Measurements from ENCODE around the gene DNAJC7. TPM values are rescaled to one million over a fixed set of nuclear protein-coding genes. Genes with fewer than 3 reads are reported as not detected.

The DNAJC7 gene
- total RNA-seq, 1 donor from 2014 or later: 55.3 TPM

DNA sequence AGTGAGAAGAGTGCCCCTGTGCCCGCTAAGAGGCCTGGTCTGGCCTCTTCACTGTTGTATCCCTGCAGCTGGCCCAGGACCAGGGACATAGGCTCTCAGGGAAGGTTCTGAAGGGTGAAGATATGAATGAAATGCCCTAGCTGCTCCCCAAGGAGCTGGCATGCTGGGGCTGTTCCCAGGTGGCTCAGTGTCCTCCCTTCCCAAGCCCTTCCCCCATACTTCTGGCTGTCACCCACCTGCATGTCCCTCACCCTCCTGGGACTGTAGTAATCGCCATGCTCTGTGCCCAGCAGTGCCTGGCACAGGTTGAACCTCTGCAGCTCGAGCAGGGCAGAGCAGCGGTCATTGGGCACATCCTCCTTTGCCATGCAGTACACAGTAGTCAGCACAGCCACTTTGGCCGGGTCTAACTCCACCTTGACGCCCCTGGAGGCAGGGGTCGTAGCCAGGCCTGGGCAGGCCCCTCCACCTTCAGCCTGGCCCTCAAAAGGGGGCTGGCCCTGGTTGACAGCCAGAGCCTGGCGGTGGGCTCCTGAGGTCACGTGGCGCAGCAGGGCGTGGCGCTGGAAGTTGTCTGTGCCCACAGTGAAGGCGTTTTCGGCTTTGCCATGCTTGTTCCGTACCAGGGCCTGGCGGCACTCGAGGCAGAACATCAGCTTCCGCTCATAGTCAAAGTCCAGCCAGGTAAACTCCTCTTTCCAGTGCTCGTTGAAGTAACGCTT is 25.5 kb upstream of the DNAJC7 start:
- H3K36me3 ChIP-seq (ENCODE audit: control insufficient read depth in 3 of 3, insufficient read depth in 3 of 3, low read length in 3 of 3): peaks cover 0 to 2% (median 0%) of the 10 kb centered on the region in 3 donors
- peaks cover 0 to 3% (median 0%) of the 10 kb centered on the region in 3 donors for H3K4me1 ChIP-seq (ENCODE audit: control insufficient read depth in 3 of 3, insufficient read depth in 3 of 3, low read length in 3 of 3)
- no peak overlapping the region for H3K4me3 ChIP-seq (ENCODE audit: low read length in 3 of 3)
- no peak overlapping the region for H3K27ac ChIP-seq (ENCODE audit: low read depth, low read length)
- no peak overlapping the region for H3K9ac ChIP-seq (ENCODE audit: low read depth in 1 of 3, low read length in 3 of 3)
- H3K27me3 ChIP-seq (ENCODE audit: control insufficient read depth in 3 of 3, insufficient read depth in 3 of 3, low read length in 3 of 3): no peaks in the 10 kb centered on the region
- no peaks in the 10 kb centered on the region for H3K9me3 ChIP-seq (ENCODE audit: control insufficient read depth in 3 of 3, low read length in 3 of 3)

- Histone ChIP-seq H3K9me3 (ENCODE audit: control insufficient read depth in 3 of 3, low read length in 3 of 3) (no peaks in the 10 kb centered on the region), H3K27me3 (ENCODE audit: control insufficient read depth in 3 of 3, insufficient read depth in 3 of 3, low read length in 3 of 3) (no peaks in the 10 kb centered on the region)
These were observed 24.4 kb upstream of the DNAJC7 start for GRCh38 chr17:42041619-42042018.

GRCh38 chr17:42040818-42041217 is 23.6 kb upstream of the DNAJC7 start:
- Histone ChIP-seq H3K4me3 (ENCODE audit: low read length in 3 of 3) (no peak overlapping the region), H3K27me3 (ENCODE audit: control insufficient read depth in 3 of 3, insufficient read depth in 3 of 3, low read length in 3 of 3) (no peaks in the 10 kb centered on the region), H3K4me1 (ENCODE audit: control insufficient read depth in 3 of 3, insufficient read depth in 3 of 3, low read length in 3 of 3) (peaks cover 0 to 3% (median 0%) of the 10 kb centered on the region in 3 donors), H3K9ac (ENCODE audit: low read depth in 1 of 3, low read length in 3 of 3) (no peak overlapping the region), H3K27ac (ENCODE audit: low read depth, low read length) (no peak overlapping the region), H3K36me3 (ENCODE audit: control insufficient read depth in 3 of 3, insufficient read depth in 3 of 3, low read length in 3 of 3) (peaks cover 0 to 2% (median 0%) of the 10 kb centered on the region in 3 donors), H3K9me3 (ENCODE audit: control insufficient read depth in 3 of 3, low read length in 3 of 3) (no peaks in the 10 kb centered on the region)

More at GRCh38 chr17:42041619-42042018, 24.4 kb upstream of the DNAJC7 start:
- H3K36me3 ChIP-seq (ENCODE audit: control insufficient read depth in 3 of 3, insufficient read depth in 3 of 3, low read length in 3 of 3): peaks cover 0 to 2% (median 0%) of the 10 kb centered on the region in 3 donors
- H3K4me1 ChIP-seq (ENCODE audit: control insufficient read depth in 3 of 3, insufficient read depth in 3 of 3, low read length in 3 of 3): peaks cover 0 to 3% (median 0%) of the 10 kb centered on the region in 3 donors
- no peak overlapping the region for H3K9ac ChIP-seq (ENCODE audit: low read depth in 1 of 3, low read length in 3 of 3)
- H3K4me3 ChIP-seq (ENCODE audit: low read length in 3 of 3): no peak overlapping the region
- no peak overlapping the region for H3K27ac ChIP-seq (ENCODE audit: low read depth, low read length)

DNA sequence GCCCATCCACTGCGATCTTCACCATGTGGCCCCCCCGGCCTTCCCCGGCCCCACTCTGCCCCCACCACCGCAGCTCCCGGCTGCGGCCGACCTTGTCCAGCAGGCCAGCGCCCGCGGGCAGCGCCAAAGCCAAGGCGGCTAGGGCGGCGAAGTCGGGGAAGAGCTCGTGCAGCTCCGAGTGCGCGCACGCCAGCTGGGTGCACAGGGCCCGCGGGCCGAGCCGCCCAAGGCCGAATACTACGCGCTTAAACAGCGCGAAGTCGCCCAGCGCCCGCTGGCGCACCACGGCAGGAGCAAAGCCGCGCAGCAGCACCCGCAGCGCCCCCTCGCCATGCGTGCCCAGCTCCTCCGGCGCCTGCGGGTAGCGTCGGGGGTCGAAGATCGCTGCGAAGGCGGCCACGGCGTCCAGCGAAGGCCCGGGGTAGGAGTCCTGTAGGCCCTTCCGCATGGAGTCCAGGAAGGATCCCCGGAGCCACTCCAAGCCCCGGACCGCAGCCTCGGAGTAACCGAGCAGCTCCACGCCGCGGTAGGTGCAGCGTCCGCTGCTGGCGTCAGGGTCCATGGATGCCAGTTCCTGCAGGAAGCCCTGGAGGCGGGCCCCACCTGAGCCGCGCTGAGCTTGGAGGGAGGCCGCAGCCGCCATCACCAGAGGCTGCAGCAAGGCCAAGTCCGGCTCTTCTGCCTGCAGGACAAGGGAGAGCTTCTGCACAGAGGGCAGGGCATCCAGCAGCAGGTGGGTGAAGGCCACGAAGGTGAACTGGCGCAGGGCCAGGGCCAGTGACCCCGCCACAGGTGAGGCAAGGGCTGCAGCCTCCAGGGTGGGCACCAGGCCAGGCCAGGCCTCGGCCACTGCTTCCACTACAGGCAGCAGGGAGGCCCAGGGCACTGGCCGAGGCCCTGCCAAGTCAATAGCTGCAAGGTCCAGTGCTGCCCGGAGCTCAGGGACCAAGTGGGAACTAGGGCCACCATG is 22.8 kb upstream of the DNAJC7 start:
- Histone ChIP-seq H3K36me3 (ENCODE audit: control insufficient read depth in 3 of 3, insufficient read depth in 3 of 3, low read length in 3 of 3) (peaks cover 0 to 2% (median 0%) of the 10 kb centered on the region in 3 donors), H3K4me1 (ENCODE audit: control insufficient read depth in 3 of 3, insufficient read depth in 3 of 3, low read length in 3 of 3) (peaks cover 0 to 3% (median 0%) of the 10 kb centered on the region in 3 donors), H3K27me3 (ENCODE audit: control insufficient read depth in 3 of 3, insufficient read depth in 3 of 3, low read length in 3 of 3) (no peaks in the 10 kb centered on the region), H3K9me3 (ENCODE audit: control insufficient read depth in 3 of 3, low read length in 3 of 3) (no peaks in the 10 kb centered on the region), H3K27ac (ENCODE audit: low read depth, low read length) (no peak overlapping the region), H3K9ac (ENCODE audit: low read depth in 1 of 3, low read length in 3 of 3) (peak overlapping the region in 1 of 3 donors; percentile 25), H3K4me3 (ENCODE audit: low read length in 3 of 3) (no peak overlapping the region)

DNA sequence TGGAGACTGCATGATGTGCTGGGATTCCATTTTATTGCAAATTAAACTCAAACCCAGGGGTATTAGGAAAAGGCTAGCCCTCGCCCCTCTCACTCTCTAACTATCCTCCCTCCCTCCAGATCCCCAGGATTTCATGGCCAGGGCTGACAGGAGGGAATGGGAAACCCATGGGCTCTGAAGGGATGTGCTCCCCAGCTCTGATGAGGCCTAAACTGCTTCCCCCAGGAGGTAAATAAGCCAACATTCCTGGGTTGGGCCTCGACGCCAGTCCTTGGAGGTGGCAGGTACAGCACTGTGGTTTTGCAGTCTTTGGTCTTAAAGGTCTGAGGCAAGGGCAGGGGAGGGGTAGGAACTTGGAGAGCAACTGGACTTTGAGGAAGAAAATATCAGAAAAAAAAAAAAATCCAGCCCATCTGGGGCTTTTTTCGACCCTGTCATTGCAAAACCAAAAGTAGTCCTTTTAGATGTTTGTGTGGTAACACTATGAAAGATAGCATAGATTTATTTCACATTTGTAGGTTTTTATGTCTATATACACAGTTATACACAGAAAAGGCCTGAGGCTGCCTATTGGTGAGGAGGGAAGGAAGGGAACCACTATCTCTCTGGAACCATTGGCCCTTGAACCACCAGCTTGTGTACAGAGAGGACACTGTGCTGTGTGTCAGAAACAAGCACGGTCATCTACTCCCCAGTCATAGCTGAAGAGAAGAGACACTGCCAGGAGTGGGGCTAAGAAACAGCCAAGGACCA is 21.2 kb upstream of the DNAJC7 start:
- Histone ChIP-seq H3K27ac (ENCODE audit: low read depth, low read length) (no peak overlapping the region), H3K4me3 (ENCODE audit: low read length in 3 of 3) (no peak overlapping the region), H3K27me3 (ENCODE audit: control insufficient read depth in 3 of 3, insufficient read depth in 3 of 3, low read length in 3 of 3) (no peaks in the 10 kb centered on the region), H3K4me1 (ENCODE audit: control insufficient read depth in 3 of 3, insufficient read depth in 3 of 3, low read length in 3 of 3) (peaks cover 0 to 3% (median 0%) of the 10 kb centered on the region in 3 donors), H3K9me3 (ENCODE audit: control insufficient read depth in 3 of 3, low read length in 3 of 3) (no peaks in the 10 kb centered on the region), H3K36me3 (ENCODE audit: control insufficient read depth in 3 of 3, insufficient read depth in 3 of 3, low read length in 3 of 3) (peaks cover 0 to 2% (median 0%) of the 10 kb centered on the region in 3 donors), H3K9ac (ENCODE audit: low read depth in 1 of 3, low read length in 3 of 3) (no peak overlapping the region)

- Histone ChIP-seq H3K4me3 (ENCODE audit: low read length in 3 of 3) (no peak overlapping the region), H3K9me3 (ENCODE audit: control insufficient read depth in 3 of 3, low read length in 3 of 3) (no peaks in the 10 kb centered on the region), H3K27me3 (ENCODE audit: control insufficient read depth in 3 of 3, insufficient read depth in 3 of 3, low read length in 3 of 3) (no peaks in the 10 kb centered on the region), H3K4me1 (ENCODE audit: control insufficient read depth in 3 of 3, insufficient read depth in 3 of 3, low read length in 3 of 3) (no peaks in the 10 kb centered on the region), H3K27ac (ENCODE audit: low read depth, low read length) (no peak overlapping the region), H3K36me3 (ENCODE audit: control insufficient read depth in 3 of 3, insufficient read depth in 3 of 3, low read length in 3 of 3) (no peaks in the 10 kb centered on the region), H3K9ac (ENCODE audit: low read depth in 1 of 3, low read length in 3 of 3) (no peak overlapping the region)
These were observed 16.8 kb upstream of the DNAJC7 start for GRCh38 chr17:42034059-42034458.

- Histone ChIP-seq H3K4me3 (ENCODE audit: low read length in 3 of 3) (no peak overlapping the region), H3K36me3 (ENCODE audit: control insufficient read depth in 3 of 3, insufficient read depth in 3 of 3, low read length in 3 of 3) (peaks cover 0 to 2% (median 0%) of the 10 kb centered on the region in 3 donors), H3K4me1 (ENCODE audit: control insufficient read depth in 3 of 3, insufficient read depth in 3 of 3, low read length in 3 of 3) (peaks cover 0 to 2% (median 0%) of the 10 kb centered on the region in 3 donors), H3K9ac (ENCODE audit: low read depth in 1 of 3, low read length in 3 of 3) (no peak overlapping the region), H3K27me3 (ENCODE audit: control insufficient read depth in 3 of 3, insufficient read depth in 3 of 3, low read length in 3 of 3) (no peaks in the 10 kb centered on the region), H3K9me3 (ENCODE audit: control insufficient read depth in 3 of 3, low read length in 3 of 3) (no peaks in the 10 kb centered on the region), H3K27ac (ENCODE audit: low read depth, low read length) (no peak overlapping the region)
These were observed 14.3 kb upstream of the DNAJC7 start for GRCh38 chr17:42031584-42031983.

- no peaks in the 10 kb centered on the region for H3K27me3 ChIP-seq (ENCODE audit: control insufficient read depth in 3 of 3, insufficient read depth in 3 of 3, low read length in 3 of 3)
- peaks cover 6 to 9% (median 9%) of the 10 kb centered on the region in 3 donors for H3K36me3 ChIP-seq (ENCODE audit: control insufficient read depth in 3 of 3, insufficient read depth in 3 of 3, low read length in 3 of 3)
- no peaks in the 10 kb centered on the region for H3K9me3 ChIP-seq (ENCODE audit: control insufficient read depth in 3 of 3, low read length in 3 of 3)
- no peak overlapping the region for H3K4me3 ChIP-seq (ENCODE audit: low read length in 3 of 3)
- H3K4me1 ChIP-seq (ENCODE audit: control insufficient read depth in 3 of 3, insufficient read depth in 3 of 3, low read length in 3 of 3): peaks cover 15 to 22% (median 17%) of the 10 kb centered on the region in 3 donors
- H3K9ac ChIP-seq (ENCODE audit: low read depth in 1 of 3, low read length in 3 of 3): peak overlapping the region in 1 of 3 donors; percentile 16
- H3K27ac ChIP-seq (ENCODE audit: low read depth, low read length): no peak overlapping the region
These were observed 11.5 kb upstream of the DNAJC7 start for GRCh38 chr17:42028791-42029127.

DNA sequence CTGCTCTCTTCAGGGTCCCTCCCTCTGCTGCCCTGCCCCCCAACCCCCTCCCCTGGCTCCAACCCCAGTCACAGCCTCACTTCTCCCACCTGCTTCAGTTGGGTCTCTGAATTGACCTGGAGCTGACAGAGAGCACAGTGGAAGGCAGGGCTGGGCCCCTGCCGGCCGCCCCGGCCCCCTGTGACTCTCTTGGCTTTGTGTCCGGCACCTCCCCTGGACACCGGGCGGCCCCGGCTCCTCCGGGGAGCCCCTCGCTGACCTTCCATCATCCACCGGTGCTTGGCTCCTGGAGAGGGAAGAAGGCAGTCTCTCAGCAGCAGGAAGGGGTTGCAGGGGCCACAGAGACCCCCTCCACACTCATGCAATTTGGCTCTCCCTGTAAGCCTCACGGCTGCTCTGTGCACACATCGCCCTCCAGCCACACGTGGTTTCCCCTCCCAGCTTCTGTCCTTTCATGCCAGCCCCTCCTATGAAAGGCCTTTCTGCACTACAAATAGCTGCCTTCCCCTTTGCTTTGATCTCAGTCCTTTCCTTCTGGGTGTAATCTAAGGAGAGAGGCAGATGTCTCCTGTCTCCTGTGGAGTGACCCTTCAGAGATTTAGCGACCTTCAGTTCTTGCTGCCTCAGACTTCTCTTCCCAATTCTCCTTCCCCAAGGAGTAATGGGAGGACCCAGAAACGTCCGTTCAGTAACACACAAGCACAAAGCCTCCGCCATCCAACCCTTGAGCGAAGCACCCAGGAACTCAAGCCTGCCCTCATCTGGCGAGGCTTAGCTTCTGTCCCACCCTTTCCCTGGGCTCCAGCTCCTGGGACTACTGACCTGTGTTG is 10.9 kb upstream of the DNAJC7 start:
- Histone ChIP-seq H3K27ac (ENCODE audit: low read depth, low read length) (no peak overlapping the region), H3K9ac (ENCODE audit: low read depth in 1 of 3, low read length in 3 of 3) (peak overlapping the region in 1 of 3 donors; percentile 28), H3K9me3 (ENCODE audit: control insufficient read depth in 3 of 3, low read length in 3 of 3) (no peaks in the 10 kb centered on the region), H3K36me3 (ENCODE audit: control insufficient read depth in 3 of 3, insufficient read depth in 3 of 3, low read length in 3 of 3) (peaks cover 12 to 15% (median 15%) of the 10 kb centered on the region in 3 donors), H3K4me3 (ENCODE audit: low read length in 3 of 3) (no peak overlapping the region), H3K4me1 (ENCODE audit: control insufficient read depth in 3 of 3, insufficient read depth in 3 of 3, low read length in 3 of 3) (peaks cover 15 to 26% (median 18%) of the 10 kb centered on the region in 3 donors), H3K27me3 (ENCODE audit: control insufficient read depth in 3 of 3, insufficient read depth in 3 of 3, low read length in 3 of 3) (no peaks in the 10 kb centered on the region)
